NCI-H128 (cell line): ENCODE measurements around the gene MIPOL1.
"Not testable (repeated sequence)": the region's sequence is repeated elsewhere in the genome, so short reads cannot be mapped to it uniquely, and the experiment has no call there.

ENCODE experiments used
- DNase-seq: peaks from one replicate; lab custom pipeline; 2025; ENCODE audit not compliant: unreplicated experiment; lab: John Stamatoyannopoulos, UW

The MIPOL1 gene

GRCh38 chr14:37230551-37231194, 32.9 kb downstream of the MIPOL1 start:
- peak; percentile 59 for DNase-seq

- DNase-seq = peak; percentile 57
Measured at GRCh38 chr14:37232907-37233481, 35.3 kb downstream of the MIPOL1 start.

- no peak for DNase-seq
Measured at GRCh38 chr14:37234222-37234621, 36.5 kb downstream of the MIPOL1 start.

- not testable (repeated sequence) for DNase-seq
Measured at GRCh38 chr14:37236044-37236443, 38.3 kb downstream of the MIPOL1 start.

- no peak for DNase-seq
Measured at GRCh38 chr14:37237094-37237493, 39.4 kb downstream of the MIPOL1 start.

- DNase-seq = no peak
Measured at GRCh38 chr14:37237735-37238200, 40.0 kb downstream of the MIPOL1 start.

GRCh38 chr14:37241198-37241597, 43.5 kb downstream of the MIPOL1 start:
- no peak for DNase-seq

GRCh38 chr14:37246427-37246829, 48.7 kb downstream of the MIPOL1 start:
- no peak for DNase-seq

- no peak for DNase-seq
Measured at GRCh38 chr14:37247791-37248461, 50.2 kb downstream of the MIPOL1 start.

- DNase-seq = no peak
Measured at GRCh38 chr14:37251775-37252174, 54.0 kb downstream of the MIPOL1 start.

- DNase-seq = no peak
Measured at GRCh38 chr14:37252434-37252833, 54.7 kb downstream of the MIPOL1 start.

- peak; percentile 11 for DNase-seq
Measured at GRCh38 chr14:37253905-37254304, 56.2 kb downstream of the MIPOL1 start.

- DNase-seq = no peak
Measured at GRCh38 chr14:37254411-37254947, 56.7 kb downstream of the MIPOL1 start.

- DNase-seq = no peak
Measured at GRCh38 chr14:37257501-37258070, 59.8 kb downstream of the MIPOL1 start.

- no peak for DNase-seq
Measured at GRCh38 chr14:37262649-37263048, 64.9 kb downstream of the MIPOL1 start.

GRCh38 chr14:37263656-37264236, 66.0 kb downstream of the MIPOL1 start:
- DNase-seq = no peak

- no peak for DNase-seq
Measured at GRCh38 chr14:37268788-37269187, 71.1 kb downstream of the MIPOL1 start.

- DNase-seq = no peak
Measured at GRCh38 chr14:37270629-37271028, 72.9 kb downstream of the MIPOL1 start.

GRCh38 chr14:37272569-37272968, 74.8 kb downstream of the MIPOL1 start:
- DNase-seq = no peak

- no peak for DNase-seq
Measured at GRCh38 chr14:37274652-37275051, 76.9 kb downstream of the MIPOL1 start.

GRCh38 chr14:37275963-37276362, 78.2 kb downstream of the MIPOL1 start:
- no peak for DNase-seq
